HepG2 (cell line): ENCODE results near the gene AJUBA. TPM values are rescaled to one million over a fixed set of nuclear protein-coding genes. Genes with fewer than 3 reads are reported as not detected.

Experiments used
- FOXP1 ChIP-seq, 2 experiments: fragments of 450-650 bp in 1 of 2; IDR thresholded peaks; 2 replicates each; pipeline ENCODE4 v1.6.1; 2017 to 2018; ENCODE audit warnings: antibody characterized with exemption in 1 of 2
- GFI1 ChIP-seq: sonication (generic); formaldehyde crosslinking; IDR thresholded peaks from 2 replicates; pipeline ENCODE4 v1.5.0; 2020; ENCODE audit warnings: missing genetic modification reagents, mild to moderate bottlenecking, borderline replicate concordance
- HCFC1 ChIP-seq: fragments of 150-350 bp; IDR thresholded peaks from 2 replicates; pipeline ENCODE4 v1.6.1; 2014; ENCODE audit warnings: low read depth, low read length
- HOXD1 ChIP-seq: sonication (generic); formaldehyde crosslinking; IDR thresholded peaks from 2 replicates; pipeline ENCODE4 v1.5.0; 2020; ENCODE audit warnings: missing genetic modification reagents
- IKZF4 ChIP-seq: sonication (generic); formaldehyde crosslinking; IDR thresholded peaks from 2 replicates; pipeline ENCODE4 v1.5.1; 2020; ENCODE audit warnings: borderline replicate concordance, mild to moderate bottlenecking, low read depth, missing genetic modification reagents; ENCODE audit errors: not compliant biosample characterization
- KAT2B ChIP-seq: fragments of 150-350 bp; IDR thresholded peaks from 2 replicates; pipeline ENCODE4 v1.6.1; 2014; ENCODE audit warnings: low read depth, low read length, borderline replicate concordance
- KLF16 ChIP-seq, 2 experiments: sonication (generic) in 1 of 2; formaldehyde crosslinking in 1 of 2; IDR thresholded peaks; 2 replicates each; pipeline versions ENCODE4 v1.6.1 to v1.8.0; 2016 to 2023; ENCODE audit warnings: missing genetic modification reagents in 2 of 2, missing compliant biosample characterization in 1 of 2
- NR0B2 ChIP-seq: sonication (generic); formaldehyde crosslinking; IDR thresholded peaks from 2 replicates; pipeline ENCODE4 v1.4.0; 2020; ENCODE audit warnings: mild to moderate bottlenecking, missing genetic modification reagents
- PCBP2 ChIP-seq: fragments of 200-400 bp; formaldehyde crosslinking; optimal IDR thresholded peaks from 2 replicates; pipeline ENCODE3; 2018; ENCODE audit warnings: low read length, low read depth; ENCODE audit not compliant: poor library complexity, severe bottlenecking
- PRMT3 ChIP-seq: sonication (generic); formaldehyde crosslinking; IDR thresholded peaks from 2 replicates; pipeline ENCODE4 v1.8.1; 2022; ENCODE audit warnings: low read depth, mild to moderate bottlenecking, moderate library complexity, missing genetic modification reagents, borderline replicate concordance
- RARA ChIP-seq: IDR thresholded peaks from 2 replicates; pipeline ENCODE4 v1.6.1; 2016; ENCODE audit warnings: missing genetic modification reagents, missing compliant biosample characterization
- RORA ChIP-seq: sonication (generic); formaldehyde crosslinking; IDR thresholded peaks from 2 replicates; pipeline ENCODE4 v1.5.0; 2020; ENCODE audit warnings: mild to moderate bottlenecking, missing genetic modification reagents, moderate library complexity
- RXRB ChIP-seq: IDR thresholded peaks from 2 replicates; pipeline ENCODE4 v1.6.1; 2016; ENCODE audit warnings: borderline replicate concordance, missing genetic modification reagents, missing compliant biosample characterization
- SNAPC5 ChIP-seq: sonication (generic); formaldehyde crosslinking; IDR thresholded peaks from 2 replicates; pipeline ENCODE4 v1.8.1; 2023; ENCODE audit warnings: mild to moderate bottlenecking, missing genetic modification reagents, borderline replicate concordance
- TBX2 ChIP-seq: sonication (generic); formaldehyde crosslinking; IDR thresholded peaks from 2 replicates; pipeline ENCODE4 v1.5.0; 2020; ENCODE audit warnings: missing genetic modification reagents, mild to moderate bottlenecking, borderline replicate concordance
- TERF1 ChIP-seq: sonication (generic); formaldehyde crosslinking; IDR thresholded peaks from 2 replicates; pipeline ENCODE4 v1.8.0; 2022; ENCODE audit warnings: mild to moderate bottlenecking, missing genetic modification reagents, moderate library complexity
- U2AF2 ChIP-seq: fragments of 200-400 bp; formaldehyde crosslinking; IDR thresholded peaks from 2 replicates; pipeline ENCODE4 v1.6.1; 2017; ENCODE audit warnings: low read depth, mild to moderate bottlenecking, low read length
- ZBTB26 ChIP-seq: IDR thresholded peaks from 2 replicates; pipeline ENCODE4 v1.6.1; 2016; ENCODE audit warnings: missing compliant biosample characterization, missing genetic modification reagents, borderline replicate concordance
- ZFP1 ChIP-seq: IDR thresholded peaks from 2 replicates; pipeline ENCODE4 v1.6.1; 2016
- ZFP36L1 ChIP-seq: sonication (generic); formaldehyde crosslinking; IDR thresholded peaks from 2 replicates; pipeline ENCODE4 v1.8.0; 2022; ENCODE audit warnings: mild to moderate bottlenecking, missing genetic modification reagents, moderate library complexity
- ZIK1 ChIP-seq: sonication (generic); formaldehyde crosslinking; IDR thresholded peaks from 2 replicates; pipeline ENCODE4 v1.5.0; 2020; ENCODE audit warnings: mild to moderate bottlenecking, low read depth, missing genetic modification reagents, borderline replicate concordance
- ZNF10 ChIP-seq: sonication (generic); formaldehyde crosslinking; IDR thresholded peaks from 2 replicates; pipeline ENCODE4 v1.4.0; 2020; ENCODE audit warnings: mild to moderate bottlenecking, low read depth, missing genetic modification reagents, borderline replicate concordance
- ZNF33B ChIP-seq: sonication (generic); formaldehyde crosslinking; IDR thresholded peaks from 2 replicates; pipeline ENCODE4 v1.5.1; 2020; ENCODE audit warnings: mild to moderate bottlenecking, missing genetic modification reagents
- ZNF496 ChIP-seq: sonication (generic); formaldehyde crosslinking; IDR thresholded peaks from 2 replicates; pipeline ENCODE4 v1.8.1; 2023; ENCODE audit warnings: mild to moderate bottlenecking, moderate library complexity, missing genetic modification reagents; ENCODE audit not compliant: insufficient replicate concordance
- ZNF530 ChIP-seq: sonication (generic); formaldehyde crosslinking; IDR thresholded peaks from 2 replicates; pipeline ENCODE4 v1.5.0; 2020; ENCODE audit warnings: low read depth, mild to moderate bottlenecking, missing genetic modification reagents
- ZNF570 ChIP-seq: sonication (generic); formaldehyde crosslinking; IDR thresholded peaks from 2 replicates; pipeline ENCODE4 v1.4.0; 2020; ENCODE audit warnings: mild to moderate bottlenecking, missing genetic modification reagents, borderline replicate concordance
- ZNF775 ChIP-seq: sonication (generic); formaldehyde crosslinking; IDR thresholded peaks from 2 replicates; pipeline ENCODE4 v1.4.0; 2020; ENCODE audit warnings: missing genetic modification reagents, mild to moderate bottlenecking, moderate library complexity, borderline replicate concordance
- ZSCAN20 ChIP-seq: sonication (generic); formaldehyde crosslinking; IDR thresholded peaks from 2 replicates; pipeline ENCODE4 v1.4.0; 2020; ENCODE audit warnings: missing genetic modification reagents, mild to moderate bottlenecking, borderline replicate concordance
- ZSCAN22 ChIP-seq: sonication (generic); formaldehyde crosslinking; IDR thresholded peaks from 2 replicates; pipeline ENCODE4 v1.4.0; 2020; ENCODE audit warnings: mild to moderate bottlenecking, missing genetic modification reagents
- polyA plus RNA-seq, 8 experiments: library from polyadenylated mRNA; depleted of rRNA in 3 of 8; stranded (reverse) in 7 of 8; unstranded in 1 of 8; fragments of >200 nt; fragmentation: Illumina TruSeq in 4 of 8; extraction: Trizol in 4 of 8; gene quantifications; 2 replicates each; pipeline versions ENCODE4 v1.2.1 to v1.2.3, GENCODE V29; 2011 to 2016; ENCODE audit warnings: low read depth in 4 of 8, missing spikeins in 1 of 8, mixed read lengths in 1 of 8; ENCODE audit not compliant: insufficient read depth in 1 of 8
- total RNA-seq, 5 experiments: library from RNA; depleted of rRNA; stranded (reverse); fragments of >200 nt; fragmentation: Illumina TruSeq; extraction: Trizol; gene quantifications; 2 replicates each; pipeline ENCODE4 v1.2.3, GENCODE V29; 2016; ENCODE audit warnings: low read depth in 1 of 5

Gene AJUBA
- total and polyA plus RNA-seq, 2 of the 13 experiments (the other 11 are each of a cell fraction or from before 2014, with no cell fraction given), result 157 to 241 TPM

GRCh38 chr14:22985894-22986507, 3.6 kb upstream of the AJUBA start (continued):
- TF ChIP-seq RXRB (no peak), ZFP1 (CRISPR knock-in tag) (no peak), ZFP36L1 (CRISPR knock-in tag) (no peak), IKZF4 (CRISPR knock-in tag) (no peak), TERF1 (CRISPR knock-in tag) (no peak), RORA (CRISPR knock-in tag) (no peak), FOXP1 (IDR thresholded peaks at IDR 0.05) (no peak), FOXP1 (CRISPR knock-in tag; IDR thresholded peaks at IDR 0.05) (no peak), ZNF775 (no peak), ZSCAN22 (CRISPR knock-in tag) (no peak), ZIK1 (CRISPR knock-in tag) (no peak), U2AF2 (no peak), RARA (CRISPR knock-in tag) (no peak), ZSCAN20 (CRISPR knock-in tag) (0 out of 2 replicates have a peak, but pooled peaks have one; percentile 29), ZNF570 (no peak), PCBP2 (no peak), GFI1 (CRISPR knock-in tag) (no peak), PRMT3 (CRISPR knock-in tag) (no peak), ZNF530 (CRISPR knock-in tag) (no peak), KAT2B (no peak), HCFC1 (no peak), TBX2 (no peak), ZBTB26 (CRISPR knock-in tag) (no peak), SNAPC5 (CRISPR knock-in tag) (no peak), ZNF496 (CRISPR knock-in tag) (no peak), NR0B2 (CRISPR knock-in tag) (no peak), HOXD1 (CRISPR knock-in tag) (no peak), KLF16 (CRISPR knock-in tag; IDR thresholded peaks at IDR 0.05) (no peak), ZNF33B (no peak; the same call in 1 of the 2 replicates), ZNF10 (no peak)
